Hematopoietic multipotent progenitor cell treated with erythropoietin and hydrocortisone succinate and interleukin-3 and kit ligand, for 4 days (in vitro differentiated cells): ENCODE data around the gene PODXL.

ENCODE experiments used
- DNase-seq: peaks from one replicate; pipeline ENCODE4 v3.0.0-alpha.2; 2015

PODXL gene

DNA sequence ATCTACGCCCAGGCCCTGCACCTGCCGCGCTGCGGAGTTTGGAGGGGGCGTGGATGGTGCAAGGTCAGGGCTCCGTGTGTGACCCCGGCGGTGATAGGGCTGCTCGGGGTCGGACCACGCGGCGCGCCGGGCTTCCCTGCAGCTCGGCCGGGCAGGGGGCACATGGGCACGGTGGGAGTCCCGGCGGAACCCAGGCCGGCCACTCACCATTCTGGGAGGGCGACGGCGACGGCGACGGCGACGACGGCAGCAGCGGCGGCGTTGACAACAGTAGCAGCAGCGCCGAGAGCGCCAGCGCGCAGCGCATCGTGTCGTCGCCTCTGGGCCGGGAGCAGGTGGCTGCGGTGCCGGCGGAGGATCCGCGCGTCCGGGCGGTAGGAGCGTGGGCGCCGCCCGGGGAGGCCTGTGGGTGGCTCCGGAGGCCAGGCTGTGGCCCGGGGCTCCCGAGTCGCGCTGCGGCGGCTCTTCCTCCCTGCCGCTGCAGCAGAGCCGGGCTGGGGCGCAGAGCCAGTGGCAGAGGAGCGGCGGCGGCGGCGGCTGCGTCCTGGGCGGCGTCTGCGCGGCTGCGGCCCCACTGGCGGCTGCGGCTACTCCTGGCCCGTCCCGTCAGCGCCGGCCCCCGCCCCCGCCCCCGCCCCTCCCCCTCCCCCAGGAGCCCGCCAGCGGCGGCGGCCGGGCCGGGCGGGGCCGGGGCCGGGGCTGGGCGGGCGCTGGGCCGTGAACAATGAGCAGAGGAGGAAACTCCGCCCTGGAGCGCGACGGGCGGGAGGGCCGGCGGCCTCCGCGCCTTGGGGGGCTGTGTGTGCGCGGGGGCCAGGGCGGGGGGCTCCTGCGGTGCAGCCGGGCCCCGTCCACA is at the start of gene PODXL:
PODXL (minus strand) TSS at position 576 of the 856 bp plus-strand sequence; CDS start at position 307, 269 bp downstream.
- DNase-seq, result peak; percentile 86

- DNase-seq, result no peak
These were observed 49.0 kb upstream of the PODXL start for GRCh38 chr7:131605280-131605878.

DNA sequence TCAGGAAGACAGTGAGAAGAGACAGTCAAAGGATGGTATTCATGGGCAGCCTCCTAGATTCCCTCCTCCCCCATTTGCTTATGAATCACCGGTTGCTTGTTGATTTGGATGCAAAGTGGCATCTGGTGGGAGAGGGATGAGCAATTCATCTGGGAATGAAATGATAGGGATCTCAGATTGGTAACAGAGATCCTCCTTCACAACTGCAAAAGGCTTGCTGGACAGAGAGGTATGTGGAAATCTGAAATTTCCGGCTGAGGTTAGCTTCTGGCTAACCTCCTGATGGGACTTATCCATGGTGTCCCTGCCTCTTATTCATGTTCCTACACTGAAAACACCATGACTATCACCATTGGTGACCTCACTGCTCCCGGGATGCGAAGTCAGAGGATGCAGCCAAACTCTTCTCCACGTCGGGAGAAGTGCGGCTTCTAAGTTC is 48.4 kb upstream of the PODXL start:
- no peak for DNase-seq

- DNase-seq, result peak; percentile 23
These were observed 47.5 kb upstream of the PODXL start for GRCh38 chr7:131603932-131604331.

DNA sequence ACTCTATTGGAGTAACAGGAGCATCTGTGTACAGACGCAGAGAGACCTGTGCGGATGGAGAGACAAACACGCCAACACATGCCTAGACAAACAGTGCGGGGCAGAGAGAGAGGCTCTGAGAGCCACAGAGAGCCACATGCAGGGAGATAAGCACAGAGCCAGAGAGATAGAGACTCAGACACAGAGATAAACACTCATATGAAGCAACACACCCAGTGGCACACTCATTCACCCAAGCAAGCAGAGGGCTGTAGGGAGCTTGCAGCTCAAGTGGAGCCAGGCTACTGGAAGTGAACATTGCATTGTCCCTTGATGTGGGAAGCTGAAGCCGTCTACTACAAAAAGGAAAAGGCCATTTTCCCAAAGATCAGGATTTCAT is 46.6 kb upstream of the PODXL start:
- peak; percentile 77 for DNase-seq

GRCh38 chr7:131602304-131602993 is 46.0 kb upstream of the PODXL start:
- DNase-seq, result no peak

DNA sequence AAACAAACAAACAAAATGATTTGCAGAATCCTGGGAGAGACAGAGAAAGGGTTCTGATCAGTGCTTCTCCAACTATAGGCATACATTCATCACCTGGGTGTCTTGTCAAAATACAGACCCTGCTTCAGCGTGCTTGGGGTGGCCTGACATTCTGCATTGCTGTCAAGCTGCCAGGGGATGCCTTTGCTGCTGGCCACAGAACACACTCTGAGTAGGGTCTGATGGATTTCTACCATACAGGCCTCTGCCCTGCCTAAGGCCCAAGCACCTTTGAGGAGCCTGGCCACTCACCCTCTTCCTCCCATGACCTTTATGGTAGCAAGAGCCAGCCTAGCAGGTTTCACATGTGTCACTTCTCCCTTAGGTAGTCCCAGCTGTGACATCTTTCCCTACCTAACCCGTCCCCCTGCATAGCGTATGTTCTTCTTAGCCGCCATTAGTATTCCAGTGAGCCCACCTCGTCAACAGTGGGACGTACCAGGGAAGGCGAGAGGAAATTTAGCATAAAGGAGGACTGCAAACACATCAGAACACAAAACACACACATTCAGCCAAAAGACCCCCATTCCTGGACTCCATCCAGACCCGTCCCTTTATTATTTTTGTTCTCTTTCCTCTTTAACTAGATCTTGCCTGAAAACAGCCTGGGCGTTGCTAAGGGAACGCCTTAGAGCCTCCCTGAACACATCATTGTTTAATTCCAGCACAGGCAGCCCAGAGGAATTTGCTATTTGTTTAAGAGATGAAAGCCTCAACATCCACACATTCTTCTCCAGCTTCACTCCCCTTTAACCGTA is 43.9 kb upstream of the PODXL start:
- DNase-seq, result no peak

DNA sequence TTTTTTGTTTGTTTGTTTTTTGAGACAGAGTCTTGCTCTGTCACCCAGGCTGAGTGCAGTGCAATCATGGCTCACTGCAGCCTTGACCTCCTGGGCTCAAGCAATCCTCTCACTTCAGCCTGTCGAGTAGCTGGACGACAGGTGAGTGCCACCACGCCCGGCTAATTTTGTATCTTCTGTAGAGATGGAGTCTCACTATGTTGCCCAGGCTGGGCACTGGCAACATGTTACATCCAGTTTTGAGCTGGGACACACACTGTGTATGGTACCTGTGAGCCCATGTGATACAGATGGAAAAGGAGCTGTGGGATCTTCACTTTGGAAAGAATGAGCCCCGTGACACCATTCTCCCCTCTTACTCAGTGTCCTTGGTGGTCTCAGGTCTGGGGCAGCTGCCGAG is 40.4 kb upstream of the PODXL start:
- no peak for DNase-seq

- no peak for DNase-seq
These were observed 39.3 kb upstream of the PODXL start for GRCh38 chr7:131595699-131596098.

DNA sequence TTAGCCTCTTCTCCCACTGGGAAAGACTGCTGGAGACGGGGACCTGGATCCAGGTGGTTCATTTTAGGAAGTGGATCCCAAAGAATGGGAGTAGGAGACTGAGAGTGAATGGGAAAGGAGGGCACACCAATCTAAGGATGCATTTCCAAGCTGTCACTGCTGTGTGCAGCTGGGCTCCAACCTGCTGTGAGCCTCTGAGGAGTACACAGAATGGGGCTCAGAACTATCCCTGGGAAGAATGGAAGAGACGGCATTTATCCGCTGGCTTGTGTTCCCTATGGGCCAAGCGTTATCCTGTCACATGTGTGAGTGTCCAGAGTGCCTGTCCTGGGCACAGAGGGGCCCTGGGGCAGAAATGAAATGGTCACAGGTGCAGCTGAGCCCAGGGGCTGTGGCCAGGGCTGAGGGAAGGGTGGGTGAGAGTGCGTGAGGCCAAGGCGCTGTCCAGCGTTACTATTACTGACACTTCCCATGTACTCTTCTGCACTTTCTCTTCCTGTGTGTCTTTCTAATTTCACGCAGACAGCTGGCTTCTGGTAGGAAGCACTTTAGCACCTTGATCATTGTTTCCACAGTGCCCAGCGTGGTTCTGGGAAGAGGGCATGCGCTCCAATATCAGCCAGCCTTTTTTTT is 35.4 kb upstream of the PODXL start:
- no peak for DNase-seq

DNA sequence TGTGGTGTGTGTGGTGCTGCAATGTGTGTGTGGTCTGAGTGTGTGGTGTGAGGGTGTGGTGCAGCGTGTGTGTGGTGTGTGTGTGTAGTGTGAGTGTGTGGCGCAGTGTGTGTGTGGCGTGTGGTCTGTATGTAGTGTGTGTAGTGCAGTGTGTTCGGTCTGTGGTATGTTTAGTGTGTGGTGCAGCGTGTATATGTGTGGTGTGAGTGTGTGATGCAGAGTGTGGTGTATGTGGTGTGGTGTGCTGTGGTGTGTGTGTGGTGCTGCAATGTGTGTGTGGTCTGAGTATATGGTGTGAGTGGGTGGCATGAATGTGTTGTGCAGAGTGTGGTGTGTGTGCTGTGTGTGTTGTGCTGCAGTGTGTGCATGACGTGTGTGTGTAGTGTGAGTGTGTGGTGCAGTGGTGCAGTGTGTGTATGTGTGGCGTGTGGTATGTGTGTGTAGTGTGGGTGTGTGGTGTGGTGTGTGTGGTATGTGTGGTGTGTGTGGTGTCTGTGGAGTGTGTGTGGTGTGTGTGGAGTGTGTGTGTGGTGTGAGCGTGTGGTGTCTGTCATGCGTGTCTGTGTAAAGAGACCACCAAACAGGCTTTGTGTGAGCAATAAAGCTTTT is 31.0 kb upstream of the PODXL start:
- no peak for DNase-seq

DNA sequence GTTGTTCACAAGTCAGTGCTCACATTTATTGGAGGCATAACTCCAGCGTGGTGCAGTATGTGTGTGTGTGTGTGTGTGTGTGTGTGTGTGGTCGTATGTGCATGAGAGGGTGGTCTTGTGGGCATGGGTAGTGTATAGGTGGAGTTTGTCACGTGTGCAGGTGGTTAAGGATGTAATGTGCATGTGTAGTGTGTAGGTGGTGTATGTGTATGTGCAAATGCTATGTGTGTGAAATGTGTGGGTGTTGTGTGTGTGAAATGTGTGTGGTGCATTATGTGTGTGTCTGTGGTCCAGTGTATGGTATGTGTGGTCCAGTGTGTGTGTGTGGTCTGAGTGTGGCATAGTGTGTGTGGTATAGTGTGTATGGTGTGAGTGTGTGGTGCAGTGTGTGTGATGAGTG is 30.3 kb upstream of the PODXL start:
- DNase-seq, result no peak

DNA sequence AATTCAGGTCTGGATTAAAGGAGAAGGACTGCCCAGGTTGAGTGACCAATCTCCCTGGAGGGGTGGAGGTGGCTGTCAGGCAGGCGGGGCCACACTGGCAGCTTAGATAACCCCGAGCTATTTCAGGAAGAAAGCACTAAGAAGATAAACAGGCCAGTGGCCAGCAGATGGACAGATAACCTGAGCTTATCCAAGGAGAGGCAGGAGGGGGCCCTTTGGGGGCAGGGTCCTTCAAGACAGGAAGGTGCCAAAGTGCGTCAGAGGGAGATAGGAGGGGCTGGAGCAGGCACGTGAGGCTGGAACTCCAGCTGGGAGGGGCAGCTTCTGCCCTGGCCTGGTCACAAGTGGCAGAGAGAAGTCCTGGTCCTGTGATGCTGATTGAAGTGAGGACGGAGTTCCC is 29.8 kb upstream of the PODXL start:
- DNase-seq, result peak; percentile 56

DNA sequence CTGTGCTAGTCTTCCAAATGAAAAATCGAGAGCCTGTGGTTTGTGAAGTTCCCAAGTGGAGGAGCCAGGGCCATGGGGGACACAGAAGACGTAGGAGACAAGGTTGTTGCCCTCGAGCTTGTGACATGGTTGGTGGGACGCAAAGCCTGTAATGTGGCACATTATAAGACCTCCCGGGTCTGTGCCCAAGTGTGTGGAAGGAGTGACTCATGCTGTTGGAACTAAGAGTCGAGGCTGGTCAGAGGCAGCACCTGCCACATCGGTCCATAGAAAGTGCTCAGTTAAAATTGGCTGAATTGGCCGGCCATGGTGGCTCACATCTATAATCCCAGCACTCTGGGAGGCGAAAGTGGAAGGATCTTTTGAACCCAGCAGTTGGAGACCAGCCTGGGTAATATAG is 27.0 kb upstream of the PODXL start:
- DNase-seq, result no peak

DNA sequence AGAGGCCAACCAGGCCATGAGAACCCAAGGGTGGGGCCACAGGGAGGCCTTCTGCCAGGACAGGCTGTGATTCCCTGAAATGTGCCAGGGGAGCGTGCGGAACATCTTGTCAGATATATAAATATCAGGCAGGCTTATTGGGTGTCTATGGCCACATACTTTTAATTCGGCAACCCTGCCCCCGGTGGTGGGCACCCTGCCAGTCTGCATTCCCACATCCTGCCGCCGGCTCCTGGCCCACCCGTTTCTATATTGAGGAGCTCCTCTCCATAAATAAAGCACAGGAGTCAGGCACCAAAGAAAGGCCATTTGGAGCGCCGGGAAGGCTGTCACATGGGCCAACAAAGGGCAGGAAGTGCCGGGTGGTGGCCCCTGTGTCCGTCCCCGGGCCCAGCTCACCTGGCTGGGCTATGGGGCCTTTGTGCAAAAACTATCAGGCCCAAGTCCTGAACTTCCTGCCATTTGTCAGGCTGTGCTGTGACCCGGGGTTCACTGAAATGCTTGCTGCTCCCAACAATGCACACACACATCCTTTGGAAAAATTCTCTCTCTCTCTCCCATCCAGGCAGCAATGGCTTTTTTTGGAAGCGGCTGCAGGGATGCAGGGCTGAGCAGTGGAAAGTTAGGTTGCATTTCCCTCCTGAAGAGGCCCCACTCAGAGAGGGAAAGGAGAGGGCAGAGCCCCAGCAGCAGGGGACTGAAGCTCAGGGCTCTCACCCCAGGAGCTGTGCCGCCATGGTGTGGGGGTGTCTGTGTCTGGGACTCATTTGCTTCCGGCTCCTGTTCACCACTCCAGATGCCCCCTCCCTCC is 25.0 kb upstream of the PODXL start:
- DNase-seq, result no peak

- no peak for DNase-seq
These were observed 22.2 kb upstream of the PODXL start for GRCh38 chr7:131578602-131579001.

DNA sequence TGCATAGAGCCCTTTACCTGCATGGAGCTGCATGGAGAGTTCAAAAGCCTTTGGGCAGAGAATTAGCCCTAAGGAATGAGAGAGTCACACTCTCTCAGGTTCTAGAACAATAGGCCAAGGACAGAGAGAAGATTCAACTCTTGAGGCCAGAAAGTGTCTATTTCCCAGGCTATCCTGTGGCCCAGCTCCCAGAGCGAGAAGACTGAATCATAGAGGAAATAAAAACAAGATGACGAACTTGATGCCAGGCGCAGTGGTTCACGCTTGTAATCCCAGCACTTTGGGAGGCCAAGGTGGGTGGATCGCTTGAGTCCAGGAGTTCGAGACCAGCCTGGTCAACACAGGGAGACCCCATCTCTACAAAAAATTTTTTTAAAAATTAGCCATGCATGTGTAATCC is 18.3 kb upstream of the PODXL start:
- no peak for DNase-seq

DNA sequence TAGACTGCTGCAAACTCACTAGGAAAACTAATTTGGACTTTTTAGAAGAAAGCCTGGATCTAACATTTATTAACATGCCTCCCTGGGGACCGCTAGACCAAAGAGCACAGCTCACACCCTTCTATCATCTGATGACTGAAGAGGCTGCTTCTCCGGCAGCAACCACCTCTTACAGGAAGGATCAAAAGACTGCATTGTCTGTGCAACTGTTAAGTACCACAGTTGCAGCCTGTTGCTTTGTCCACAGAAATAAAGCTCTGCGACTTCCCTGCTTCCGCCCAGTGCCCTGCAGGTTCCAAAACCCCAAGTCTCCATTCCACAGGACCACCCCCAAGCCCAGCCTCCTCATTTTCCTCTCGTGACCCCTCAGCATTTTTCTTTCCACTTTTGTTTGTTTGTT is 14.0 kb upstream of the PODXL start:
- no peak for DNase-seq

DNA sequence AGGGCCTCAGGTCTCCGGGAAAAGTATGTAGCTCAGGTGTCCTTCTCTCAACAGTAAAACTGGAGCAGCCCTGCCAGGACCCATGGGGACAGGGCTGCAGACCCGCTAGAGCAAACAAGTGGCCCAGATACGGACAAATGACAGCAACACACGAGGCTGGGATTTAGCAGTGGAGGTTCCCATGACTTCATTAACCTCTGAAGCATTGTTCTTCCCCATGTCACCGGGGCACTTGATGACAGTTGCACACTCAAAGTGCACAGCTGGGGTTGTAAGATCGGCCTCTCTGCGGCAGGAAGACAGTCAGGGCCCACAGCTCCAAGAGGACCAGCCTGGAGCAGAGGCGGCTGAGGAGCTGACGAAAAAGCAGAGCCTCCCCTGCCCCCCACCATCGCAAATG is 12.5 kb upstream of the PODXL start:
- no peak for DNase-seq

DNA sequence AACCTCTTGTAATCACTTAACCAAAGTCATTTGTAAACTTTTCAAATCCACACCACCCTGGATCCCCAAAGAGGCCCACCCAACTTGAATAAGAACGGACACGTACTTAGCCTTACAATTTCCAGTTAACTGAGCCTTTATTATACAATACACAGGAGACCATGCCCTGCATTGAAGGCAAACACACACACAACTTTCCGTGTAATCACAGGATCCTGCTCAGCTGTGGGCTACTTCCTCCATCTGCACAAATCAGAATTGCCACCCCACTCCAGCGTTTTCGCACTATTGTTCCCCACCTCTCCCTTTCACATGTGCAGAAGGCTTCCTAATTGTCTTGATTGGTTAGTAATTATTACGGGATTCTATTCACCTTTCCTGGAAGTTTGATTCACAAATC is 12.1 kb upstream of the PODXL start:
- no peak for DNase-seq

DNA sequence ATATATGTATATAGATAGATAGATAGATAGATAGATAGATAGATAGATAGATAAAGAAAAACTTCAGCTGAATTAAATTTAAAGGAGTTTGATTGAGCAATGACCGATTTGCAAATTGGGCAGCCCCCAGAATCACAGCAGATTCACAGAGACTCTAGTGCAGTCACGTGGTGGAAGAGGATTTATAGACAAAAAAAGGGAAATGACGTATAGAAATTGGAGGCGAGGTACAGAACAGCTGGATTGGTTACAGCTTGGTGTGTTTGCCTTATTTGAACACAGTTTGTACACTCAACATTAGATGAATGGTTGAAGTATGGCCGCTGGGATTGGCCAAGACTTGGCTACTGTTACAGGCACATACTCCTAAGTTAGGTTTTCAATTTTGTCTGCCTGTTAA is 8.2 kb upstream of the PODXL start:
- peak; percentile 18 for DNase-seq
